HepG2 (cell line): ENCODE data around the gene HSPA1B. TPM values are rescaled to one million over a fixed set of nuclear protein-coding genes. Genes with fewer than 3 reads are reported as not detected.

Experiments used
- ARNT ChIP-seq: fragments of 450-650 bp; IDR thresholded peaks from 2 replicates; pipeline ENCODE4 v1.6.1; 2017
- HNRNPK ChIP-seq: fragments of 200-400 bp; formaldehyde crosslinking; IDR thresholded peaks from 2 replicates; pipeline ENCODE4 v1.6.1; 2018; ENCODE audit warnings: low read length, low read depth, moderate library complexity, mild to moderate bottlenecking; ENCODE audit not compliant: poor library complexity, severe bottlenecking
- MATR3 ChIP-seq: sonication (generic); formaldehyde crosslinking; IDR thresholded peaks from 2 replicates; pipeline ENCODE4 v1.4.0; 2020; ENCODE audit warnings: missing genetic modification reagents
- PCBP1 ChIP-seq: fragments of 200-400 bp; formaldehyde crosslinking; IDR thresholded peaks from 2 replicates; pipeline ENCODE4 v1.6.1; 2017; ENCODE audit warnings: mild to moderate bottlenecking, low read depth, low read length, borderline replicate concordance
- RBM22 ChIP-seq: fragments of 200-400 bp; formaldehyde crosslinking; optimal IDR thresholded peaks from 2 replicates; pipeline ENCODE3; 2017; ENCODE audit warnings: mild to moderate bottlenecking, low read length, moderate library complexity
- SOX13 ChIP-seq, 3 experiments: fragments of 450-650 bp in 1 of 3; sonication (generic) in 1 of 3; formaldehyde crosslinking in 1 of 3; IDR thresholded peaks in 2 of 3; conservative IDR thresholded peaks in 1 of 3; 2 replicates each; pipeline versions ENCODE4 v1.5.0 to v1.6.1; 2016 to 2020; ENCODE audit warnings: antibody characterized with exemption in 1 of 3, mild to moderate bottlenecking in 1 of 3, missing compliant biosample characterization in 1 of 3, missing genetic modification reagents in 1 of 3, moderate library complexity in 1 of 3
- ZBTB7B ChIP-seq: sonication (generic); formaldehyde crosslinking; IDR thresholded peaks from 2 replicates; pipeline ENCODE4 v1.4.0; 2020; ENCODE audit warnings: missing genetic modification reagents
- ZNF230 ChIP-seq: sonication (generic); formaldehyde crosslinking; IDR thresholded peaks from 2 replicates; pipeline ENCODE4 v1.4.0; 2020; ENCODE audit warnings: mild to moderate bottlenecking, missing genetic modification reagents
- ZNF333 ChIP-seq: sonication (generic); formaldehyde crosslinking; IDR thresholded peaks from 2 replicates; pipeline ENCODE4 v1.4.0; 2020; ENCODE audit warnings: mild to moderate bottlenecking, missing genetic modification reagents, borderline replicate concordance
- ZNF496 ChIP-seq: sonication (generic); formaldehyde crosslinking; IDR thresholded peaks from 2 replicates; pipeline ENCODE4 v1.8.1; 2023; ENCODE audit warnings: mild to moderate bottlenecking, moderate library complexity, missing genetic modification reagents; ENCODE audit not compliant: insufficient replicate concordance
- ZNF713 ChIP-seq: sonication (generic); formaldehyde crosslinking; IDR thresholded peaks from 2 replicates; pipeline ENCODE4 v1.4.0; 2020; ENCODE audit warnings: mild to moderate bottlenecking, missing genetic modification reagents
- polyA plus RNA-seq, 8 experiments: library from polyadenylated mRNA; depleted of rRNA in 3 of 8; stranded (reverse) in 7 of 8; unstranded in 1 of 8; fragments of >200 nt; fragmentation: Illumina TruSeq in 4 of 8; extraction: Trizol in 4 of 8; gene quantifications; 2 replicates each; pipeline versions ENCODE4 v1.2.1 to v1.2.3, GENCODE V29; 2011 to 2016; ENCODE audit warnings: low read depth in 4 of 8, missing spikeins in 1 of 8, mixed read lengths in 1 of 8; ENCODE audit not compliant: insufficient read depth in 1 of 8
- total RNA-seq, 5 experiments: library from RNA; depleted of rRNA; stranded (reverse); fragments of >200 nt; fragmentation: Illumina TruSeq; extraction: Trizol; gene quantifications; 2 replicates each; pipeline ENCODE4 v1.2.3, GENCODE V29; 2016; ENCODE audit warnings: low read depth in 1 of 5
- TF ChIP-seq, protein P1 (sequence below): sonication (generic); formaldehyde crosslinking; IDR thresholded peaks from 2 replicates; pipeline ENCODE4 v1.5.0; 2020; ENCODE audit warnings: missing genetic modification reagents
- TF ChIP-seq, protein P2 (sequence below): sonication (generic); formaldehyde crosslinking; IDR thresholded peaks from 2 replicates; pipeline ENCODE4 v1.5.0; 2020; ENCODE audit warnings: missing genetic modification reagents
- TF ChIP-seq, protein P3 (sequence below): sonication (generic); formaldehyde crosslinking; IDR thresholded peaks from 2 replicates; pipeline ENCODE4 v1.4.0; 2020; ENCODE audit warnings: missing genetic modification reagents, low read depth, mild to moderate bottlenecking, borderline replicate concordance
- TF ChIP-seq, protein P4 (sequence below): sonication (generic); formaldehyde crosslinking; IDR thresholded peaks from 2 replicates; pipeline ENCODE4 v1.5.0; 2020; ENCODE audit warnings: mild to moderate bottlenecking, missing genetic modification reagents
- TF ChIP-seq, protein P5 (sequence below): sonication (generic); formaldehyde crosslinking; IDR thresholded peaks from 2 replicates; pipeline ENCODE4 v1.4.0; 2020; ENCODE audit warnings: mild to moderate bottlenecking, missing genetic modification reagents
- TF ChIP-seq, protein P6 (sequence below): sonication (generic); formaldehyde crosslinking; IDR thresholded peaks from 2 replicates; pipeline ENCODE4 v1.9.0; 2022; ENCODE audit warnings: missing genetic modification reagents, mild to moderate bottlenecking, borderline replicate concordance

Gene HSPA1B
- total and polyA plus RNA-seq, 2 of the 13 experiments (the other 11 are each of a cell fraction or from before 2014, with no cell fraction given): 26.0 to 186 TPM

DNA sequence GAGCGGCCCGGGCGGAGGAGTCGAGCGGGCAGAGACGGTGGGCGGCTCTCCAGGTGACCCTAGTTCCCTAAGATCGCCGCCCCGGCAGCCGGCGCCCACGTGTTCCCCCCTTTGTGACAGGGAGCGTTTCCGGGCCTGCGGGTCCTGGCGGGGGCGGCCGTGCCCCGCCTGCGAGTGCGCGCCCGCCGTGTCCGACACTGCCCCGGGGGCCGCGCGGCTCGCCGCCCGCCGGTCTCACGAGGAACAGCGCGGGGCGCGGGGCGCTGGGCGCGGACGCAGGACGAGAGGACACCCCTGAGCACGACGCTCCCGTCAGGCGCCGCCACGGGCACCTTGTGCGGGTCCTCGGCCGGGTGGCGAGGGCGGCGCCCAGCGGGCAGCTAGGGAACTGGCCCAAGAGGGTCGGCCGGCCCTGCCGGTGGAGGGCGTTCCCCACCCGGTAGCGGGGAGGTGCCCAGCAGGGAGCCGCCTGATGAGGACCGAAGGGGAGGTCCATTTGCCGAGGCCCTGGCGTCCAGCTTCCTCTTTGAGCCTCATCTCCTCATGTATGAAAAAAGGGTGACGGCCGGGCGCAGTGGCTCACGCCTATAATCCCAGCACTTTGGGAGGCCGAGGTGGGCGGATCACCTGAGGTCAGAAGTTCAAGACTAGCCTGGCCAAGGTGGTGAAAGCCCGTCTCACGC lies 31.8 kb upstream of the HSPA1B start, which contains the start of gene VARS1 (continued):
- TF ChIP-seq, protein P1, sequence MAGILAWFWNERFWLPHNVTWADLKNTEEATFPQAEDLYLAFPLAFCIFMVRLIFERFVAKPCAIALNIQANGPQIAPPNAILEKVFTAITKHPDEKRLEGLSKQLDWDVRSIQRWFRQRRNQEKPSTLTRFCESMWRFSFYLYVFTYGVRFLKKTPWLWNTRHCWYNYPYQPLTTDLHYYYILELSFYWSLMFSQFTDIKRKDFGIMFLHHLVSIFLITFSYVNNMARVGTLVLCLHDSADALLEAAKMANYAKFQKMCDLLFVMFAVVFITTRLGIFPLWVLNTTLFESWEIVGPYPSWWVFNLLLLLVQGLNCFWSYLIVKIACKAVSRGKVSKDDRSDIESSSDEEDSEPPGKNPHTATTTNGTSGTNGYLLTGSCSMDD (CRISPR knock-in tag): no peak
- TF ChIP-seq ZNF333 (no peak), SOX13 (IDR thresholded peaks at IDR 0.05) (no peak), SOX13 (CRISPR knock-in tag; conservative IDR thresholded peaks at IDR 0.05 in 1 of 2, IDR thresholded peaks at IDR 0.05 in 1 of 2) (peak in 1 of 2 experiments; percentile 34; a peak in 2 of 4 replicates), ZNF713 (CRISPR knock-in tag) (0 out of 2 replicates have a peak, but pooled peaks have one; percentile 30), HNRNPK (peak; percentile 68), MATR3 (CRISPR knock-in tag) (no peak), RBM22 (no peak), ZNF496 (CRISPR knock-in tag) (no peak), PCBP1 (no peak), ZNF230 (0 out of 2 replicates have a peak, but pooled peaks have one; percentile 32), ARNT (no peak), ZBTB7B (peak; percentile 80)
- TF ChIP-seq, protein P2, sequence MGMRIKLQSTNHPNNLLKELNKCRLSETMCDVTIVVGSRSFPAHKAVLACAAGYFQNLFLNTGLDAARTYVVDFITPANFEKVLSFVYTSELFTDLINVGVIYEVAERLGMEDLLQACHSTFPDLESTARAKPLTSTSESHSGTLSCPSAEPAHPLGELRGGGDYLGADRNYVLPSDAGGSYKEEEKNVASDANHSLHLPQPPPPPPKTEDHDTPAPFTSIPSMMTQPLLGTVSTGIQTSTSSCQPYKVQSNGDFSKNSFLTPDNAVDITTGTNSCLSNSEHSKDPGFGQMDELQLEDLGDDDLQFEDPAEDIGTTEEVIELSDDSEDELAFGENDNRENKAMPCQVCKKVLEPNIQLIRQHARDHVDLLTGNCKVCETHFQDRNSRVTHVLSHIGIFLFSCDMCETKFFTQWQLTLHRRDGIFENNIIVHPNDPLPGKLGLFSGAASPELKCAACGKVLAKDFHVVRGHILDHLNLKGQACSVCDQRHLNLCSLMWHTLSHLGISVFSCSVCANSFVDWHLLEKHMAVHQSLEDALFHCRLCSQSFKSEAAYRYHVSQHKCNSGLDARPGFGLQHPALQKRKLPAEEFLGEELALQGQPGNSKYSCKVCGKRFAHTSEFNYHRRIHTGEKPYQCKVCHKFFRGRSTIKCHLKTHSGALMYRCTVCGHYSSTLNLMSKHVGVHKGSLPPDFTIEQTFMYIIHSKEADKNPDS: no peak
- TF ChIP-seq, protein P3, sequence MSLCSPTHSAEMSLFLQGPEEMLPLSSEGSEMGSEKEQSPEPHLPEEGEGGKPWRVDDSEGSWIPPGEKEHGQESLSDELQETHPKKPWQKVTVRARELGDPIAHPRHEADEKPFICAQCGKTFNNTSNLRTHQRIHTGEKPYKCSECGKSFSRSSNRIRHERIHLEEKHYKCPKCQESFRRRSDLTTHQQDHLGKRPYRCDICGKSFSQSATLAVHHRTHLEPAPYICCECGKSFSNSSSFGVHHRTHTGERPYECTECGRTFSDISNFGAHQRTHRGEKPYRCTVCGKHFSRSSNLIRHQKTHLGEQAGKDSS (CRISPR knock-in tag): peak; percentile 46; the same call in 1 of the 2 replicates
- TF ChIP-seq, protein P4, sequence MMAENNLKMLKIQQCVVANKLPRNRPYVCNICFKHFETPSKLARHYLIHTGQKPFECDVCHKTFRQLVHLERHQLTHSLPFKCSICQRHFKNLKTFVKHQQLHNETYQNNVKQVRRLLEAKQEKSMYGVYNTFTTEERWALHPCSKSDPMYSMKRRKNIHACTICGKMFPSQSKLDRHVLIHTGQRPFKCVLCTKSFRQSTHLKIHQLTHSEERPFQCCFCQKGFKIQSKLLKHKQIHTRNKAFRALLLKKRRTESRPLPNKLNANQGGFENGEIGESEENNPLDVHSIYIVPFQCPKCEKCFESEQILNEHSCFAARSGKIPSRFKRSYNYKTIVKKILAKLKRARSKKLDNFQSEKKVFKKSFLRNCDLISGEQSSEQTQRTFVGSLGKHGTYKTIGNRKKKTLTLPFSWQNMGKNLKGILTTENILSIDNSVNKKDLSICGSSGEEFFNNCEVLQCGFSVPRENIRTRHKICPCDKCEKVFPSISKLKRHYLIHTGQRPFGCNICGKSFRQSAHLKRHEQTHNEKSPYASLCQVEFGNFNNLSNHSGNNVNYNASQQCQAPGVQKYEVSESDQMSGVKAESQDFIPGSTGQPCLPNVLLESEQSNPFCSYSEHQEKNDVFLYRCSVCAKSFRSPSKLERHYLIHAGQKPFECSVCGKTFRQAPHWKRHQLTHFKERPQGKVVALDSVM (CRISPR knock-in tag): peak; percentile 95
- TF ChIP-seq, protein P5, sequence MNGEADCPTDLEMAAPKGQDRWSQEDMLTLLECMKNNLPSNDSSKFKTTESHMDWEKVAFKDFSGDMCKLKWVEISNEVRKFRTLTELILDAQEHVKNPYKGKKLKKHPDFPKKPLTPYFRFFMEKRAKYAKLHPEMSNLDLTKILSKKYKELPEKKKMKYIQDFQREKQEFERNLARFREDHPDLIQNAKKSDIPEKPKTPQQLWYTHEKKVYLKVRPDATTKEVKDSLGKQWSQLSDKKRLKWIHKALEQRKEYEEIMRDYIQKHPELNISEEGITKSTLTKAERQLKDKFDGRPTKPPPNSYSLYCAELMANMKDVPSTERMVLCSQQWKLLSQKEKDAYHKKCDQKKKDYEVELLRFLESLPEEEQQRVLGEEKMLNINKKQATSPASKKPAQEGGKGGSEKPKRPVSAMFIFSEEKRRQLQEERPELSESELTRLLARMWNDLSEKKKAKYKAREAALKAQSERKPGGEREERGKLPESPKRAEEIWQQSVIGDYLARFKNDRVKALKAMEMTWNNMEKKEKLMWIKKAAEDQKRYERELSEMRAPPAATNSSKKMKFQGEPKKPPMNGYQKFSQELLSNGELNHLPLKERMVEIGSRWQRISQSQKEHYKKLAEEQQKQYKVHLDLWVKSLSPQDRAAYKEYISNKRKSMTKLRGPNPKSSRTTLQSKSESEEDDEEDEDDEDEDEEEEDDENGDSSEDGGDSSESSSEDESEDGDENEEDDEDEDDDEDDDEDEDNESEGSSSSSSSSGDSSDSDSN (CRISPR knock-in tag): peak; percentile 85
- TF ChIP-seq, protein P6, sequence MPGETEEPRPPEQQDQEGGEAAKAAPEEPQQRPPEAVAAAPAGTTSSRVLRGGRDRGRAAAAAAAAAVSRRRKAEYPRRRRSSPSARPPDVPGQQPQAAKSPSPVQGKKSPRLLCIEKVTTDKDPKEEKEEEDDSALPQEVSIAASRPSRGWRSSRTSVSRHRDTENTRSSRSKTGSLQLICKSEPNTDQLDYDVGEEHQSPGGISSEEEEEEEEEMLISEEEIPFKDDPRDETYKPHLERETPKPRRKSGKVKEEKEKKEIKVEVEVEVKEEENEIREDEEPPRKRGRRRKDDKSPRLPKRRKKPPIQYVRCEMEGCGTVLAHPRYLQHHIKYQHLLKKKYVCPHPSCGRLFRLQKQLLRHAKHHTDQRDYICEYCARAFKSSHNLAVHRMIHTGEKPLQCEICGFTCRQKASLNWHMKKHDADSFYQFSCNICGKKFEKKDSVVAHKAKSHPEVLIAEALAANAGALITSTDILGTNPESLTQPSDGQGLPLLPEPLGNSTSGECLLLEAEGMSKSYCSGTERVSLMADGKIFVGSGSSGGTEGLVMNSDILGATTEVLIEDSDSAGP (CRISPR knock-in tag): peak; percentile 93
